Fibroblast of mammary gland (primary cell): ENCODE data around the gene CABLES2.

Source experiments
- DNase-seq: peaks from one replicate; pipeline ENCODE4 v3.0.0-alpha.2; 2010; ENCODE audit warnings: low read depth
- H3K4me3 ChIP-seq: 2 replicates; pipeline ENCODE4 v1.5.1; 2011; ENCODE audit warnings: low read depth, mild to moderate bottlenecking, low read length, moderate library complexity; ENCODE audit not compliant: control insufficient read depth
- CTCF ChIP-seq: conservative IDR thresholded peaks from 2 replicates; pipeline ENCODE4 v1.5.1; 2011; ENCODE audit warnings: low read depth, low read length, inconsistent platforms; ENCODE audit not compliant: control insufficient read depth, insufficient read depth

The CABLES2 gene

GRCh38 chr20:62408055-62408454 is 970 bp upstream of the CABLES2 start:
- no peak for TF ChIP-seq CTCF
- no peak overlapping the region for H3K4me3 ChIP-seq
- no peak for DNase-seq

GRCh38 chr20:62406635-62407176 is 379 bp downstream of the CABLES2 start:
- H3K4me3 ChIP-seq, result peak overlapping the region; percentile 51
- DNase-seq, result no peak
- TF ChIP-seq CTCF, result no peak

GRCh38 chr20:62405981-62406513 is 1.0 kb downstream of the CABLES2 start:
- DNase-seq, result no peak
- peak overlapping the region; percentile 51 for H3K4me3 ChIP-seq
- TF ChIP-seq CTCF, result no peak

- no peak overlapping the region for H3K4me3 ChIP-seq
- peak; percentile 74 for DNase-seq
- peak; percentile 56 for TF ChIP-seq CTCF
Observed at GRCh38 chr20:62405108-62405980, 1.7 kb downstream of the CABLES2 start.

GRCh38 chr20:62404761-62405107 is 2.4 kb downstream of the CABLES2 start:
- TF ChIP-seq CTCF, result no peak
- no peak overlapping the region for H3K4me3 ChIP-seq
- DNase-seq, result no peak

GRCh38 chr20:62404112-62404665 is 2.9 kb downstream of the CABLES2 start:
- DNase-seq, result no peak
- no peak for TF ChIP-seq CTCF

More at GRCh38 chr20:62404112-62404665, 2.9 kb downstream of the CABLES2 start:
- H3K4me3 ChIP-seq, result no peak overlapping the region
